Activated CD4-positive, alpha-beta T cell treated with anti-CD3 and anti-CD28 coated beads, Interleukin-2, amount 50 U/mL, for 4 hours (primary cell): ENCODE data around the gene MGAT5.

Experiments
- DNase-seq, 2 experiments: peaks; one replicate each; pipeline ENCODE4 v3.0.0-alpha.2; 2020

The MGAT5 gene

DNA sequence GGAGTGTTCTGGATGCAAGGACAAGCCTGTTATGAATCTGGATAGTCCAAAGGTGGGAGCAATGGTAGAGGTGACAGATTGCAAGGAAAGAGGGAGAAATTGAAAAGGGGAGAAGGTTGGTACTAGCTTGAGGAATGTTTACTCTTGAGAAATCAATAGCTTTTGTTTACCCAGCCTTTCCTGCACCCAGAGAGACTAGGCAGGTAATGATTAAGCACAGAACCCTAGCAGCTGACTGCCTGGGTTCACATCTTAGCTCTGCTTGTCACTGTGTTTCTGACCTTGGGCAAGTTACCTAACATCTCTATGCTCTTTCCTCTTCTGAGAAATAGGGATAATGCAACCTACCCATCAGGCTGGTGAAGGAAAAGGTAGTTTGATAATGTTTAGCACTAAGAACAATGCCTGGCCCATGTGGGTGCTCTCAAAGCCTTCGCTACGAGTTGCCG lies 178.6 kb downstream of the MGAT5 start:
- DNase-seq: no peak

GRCh38 chr2:134433469-134433868 lies 179.6 kb downstream of the MGAT5 start:
- no peak for DNase-seq

GRCh38 chr2:134433979-134434378 lies 180.1 kb downstream of the MGAT5 start:
- no peak for DNase-seq

- no peak for DNase-seq
Measured at GRCh38 chr2:134435505-134435904, 181.6 kb downstream of the MGAT5 start.

- no peak for DNase-seq
Measured at GRCh38 chr2:134435936-134436335, 182.1 kb downstream of the MGAT5 start.

DNA sequence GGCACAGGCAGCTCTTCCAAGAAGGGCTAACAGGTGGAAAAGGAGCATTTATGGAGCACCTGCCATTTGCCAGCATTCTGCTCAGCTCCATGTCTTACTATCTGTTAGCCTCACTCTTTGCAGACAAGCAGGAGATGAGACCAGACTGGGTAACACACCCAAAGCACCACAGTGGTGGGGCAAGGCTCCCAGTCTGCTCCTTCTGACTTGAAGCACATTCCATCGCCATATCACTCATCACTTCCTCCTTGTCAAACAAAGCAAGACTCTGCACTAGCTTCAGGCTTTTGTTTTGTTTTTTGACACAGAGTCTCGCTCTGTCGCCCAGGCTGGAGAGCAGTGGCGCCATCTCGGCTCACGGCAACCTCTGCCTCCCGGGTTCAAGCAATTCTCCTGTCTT lies 182.8 kb downstream of the MGAT5 start:
- DNase-seq: no peak

- DNase-seq: no peak
Measured at GRCh38 chr2:134438371-134438770, 184.5 kb downstream of the MGAT5 start.

- no peak for DNase-seq
Measured at GRCh38 chr2:134440336-134440909, 186.6 kb downstream of the MGAT5 start.

DNA sequence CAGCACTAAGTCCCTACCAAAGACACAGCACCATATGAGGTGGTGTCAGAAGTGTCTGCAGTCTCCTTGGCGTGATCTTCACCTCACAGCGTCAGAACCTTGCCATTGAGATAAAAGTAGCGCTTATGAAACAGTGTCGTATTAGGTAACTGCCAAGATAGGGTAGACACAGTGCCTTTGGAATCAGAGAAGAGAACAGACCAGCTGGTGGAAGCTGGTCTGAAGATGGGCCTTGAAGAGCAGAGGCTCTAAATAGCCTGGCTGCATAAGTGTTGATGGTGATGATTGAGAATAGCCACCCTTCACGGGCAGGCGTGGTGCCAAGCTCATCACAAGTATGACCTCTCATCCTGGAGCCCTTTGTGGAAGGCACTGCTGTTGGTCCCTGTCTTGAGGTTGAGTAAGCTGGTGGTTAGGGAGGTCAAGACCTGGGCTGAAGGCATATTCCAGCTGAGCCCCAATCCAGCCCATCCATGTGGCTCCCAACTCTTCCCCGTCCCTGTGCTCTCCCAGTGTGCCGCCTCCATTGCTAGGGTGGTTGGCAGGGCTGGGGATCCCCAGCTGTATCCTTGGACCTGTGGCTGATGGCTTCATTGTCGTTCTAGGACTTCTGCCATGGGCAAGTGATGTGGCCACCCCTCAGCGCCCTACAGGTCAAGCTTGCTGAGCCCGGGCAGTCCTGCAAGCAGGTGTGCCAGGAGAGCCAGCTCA lies 187.4 kb downstream of the MGAT5 start:
- no peak for DNase-seq

GRCh38 chr2:134443814-134444480 lies 190.1 kb downstream of the MGAT5 start:
- no peak for DNase-seq

DNA sequence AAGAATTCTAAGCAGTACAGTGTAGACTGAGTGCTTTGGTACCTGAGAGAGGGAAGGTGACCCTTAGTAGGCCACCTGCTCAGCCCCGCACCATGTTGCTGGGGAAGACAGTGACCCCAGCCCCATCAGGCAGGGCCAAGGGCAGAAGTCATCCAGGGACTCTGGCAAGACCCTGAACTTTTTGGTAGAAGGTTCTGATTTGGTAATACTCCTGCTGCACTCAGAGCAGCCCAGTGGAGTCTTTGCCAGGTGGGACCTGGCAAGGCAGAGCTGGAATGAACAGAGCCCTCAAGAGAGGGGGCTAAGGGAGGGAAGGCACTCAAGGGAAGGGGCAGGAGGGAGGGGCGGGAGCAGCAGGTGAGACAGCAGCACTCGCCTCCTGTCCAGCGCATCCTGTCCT lies 191.2 kb downstream of the MGAT5 start:
- no peak for DNase-seq

- DNase-seq: no peak
Measured at GRCh38 chr2:134445985-134446382, 192.1 kb downstream of the MGAT5 start.

GRCh38 chr2:134446383-134447017 lies 192.6 kb downstream of the MGAT5 start:
- no peak for DNase-seq

DNA sequence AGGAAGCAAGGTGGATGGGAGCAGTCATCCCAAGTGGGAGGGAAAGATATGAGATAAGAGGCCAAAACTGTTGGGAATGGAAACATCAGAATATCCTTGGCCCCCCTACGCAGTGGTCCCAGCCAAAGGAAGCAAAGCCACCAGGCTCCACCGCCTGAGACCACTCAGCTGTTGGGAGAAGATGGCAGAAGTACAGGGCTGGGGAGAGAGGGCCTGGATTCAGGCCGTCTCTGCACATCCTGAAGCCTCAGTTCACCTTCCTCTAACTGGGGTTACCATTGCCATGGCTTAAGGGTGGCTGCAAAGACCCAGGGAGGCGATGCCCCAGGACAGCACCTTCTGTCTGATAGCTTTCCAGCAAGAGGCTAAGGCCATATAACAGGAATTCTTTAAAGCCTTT lies 193.8 kb downstream of the MGAT5 start:
- DNase-seq: no peak

GRCh38 chr2:134448650-134449049 lies 194.8 kb downstream of the MGAT5 start:
- no peak for DNase-seq

- DNase-seq: no peak
Measured at GRCh38 chr2:134449157-134449556, 195.3 kb downstream of the MGAT5 start.

- no peak for DNase-seq
Measured at GRCh38 chr2:134449751-134450513, 196.1 kb downstream of the MGAT5 start.

DNA sequence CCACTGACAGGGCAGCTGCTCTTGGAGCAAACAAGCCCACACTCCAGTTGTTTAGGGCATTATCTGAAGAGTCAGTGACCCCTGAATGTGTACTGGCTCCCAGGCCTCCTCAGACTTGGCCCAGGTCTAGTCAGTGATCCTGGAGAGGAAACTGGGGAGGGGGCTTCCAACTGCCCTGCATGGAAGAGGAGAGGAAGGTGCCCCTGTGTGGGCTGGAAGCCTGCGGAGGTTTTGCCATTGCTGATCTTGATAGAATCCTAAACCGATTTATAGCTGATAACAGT lies 197.4 kb downstream of the MGAT5 start:
- DNase-seq: no peak

GRCh38 chr2:134452042-134452733 lies 198.3 kb downstream of the MGAT5 start:
- no peak for DNase-seq

DNA sequence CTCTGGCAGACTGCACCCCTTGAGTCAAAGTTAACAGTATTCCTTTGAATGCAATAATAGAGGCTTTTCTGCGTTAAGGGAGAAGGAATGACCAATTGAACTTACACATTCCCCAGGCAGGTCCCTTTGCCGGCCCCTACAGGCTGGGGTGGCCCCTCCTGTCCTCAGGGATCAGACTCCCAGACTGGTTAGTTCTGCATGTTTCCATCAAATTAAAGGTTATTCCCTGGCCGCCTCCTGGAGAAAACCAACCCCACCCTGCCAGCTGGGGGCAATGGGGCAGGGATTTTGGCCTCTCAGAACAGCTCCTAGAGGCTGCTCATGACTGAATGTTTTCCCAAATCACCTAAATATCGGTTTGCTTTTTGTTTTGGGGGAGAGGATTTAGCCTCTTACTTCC lies 199.6 kb downstream of the MGAT5 start:
- no peak for DNase-seq

GRCh38 chr2:134453973-134454372 lies 200.1 kb downstream of the MGAT5 start:
- no peak for DNase-seq

DNA sequence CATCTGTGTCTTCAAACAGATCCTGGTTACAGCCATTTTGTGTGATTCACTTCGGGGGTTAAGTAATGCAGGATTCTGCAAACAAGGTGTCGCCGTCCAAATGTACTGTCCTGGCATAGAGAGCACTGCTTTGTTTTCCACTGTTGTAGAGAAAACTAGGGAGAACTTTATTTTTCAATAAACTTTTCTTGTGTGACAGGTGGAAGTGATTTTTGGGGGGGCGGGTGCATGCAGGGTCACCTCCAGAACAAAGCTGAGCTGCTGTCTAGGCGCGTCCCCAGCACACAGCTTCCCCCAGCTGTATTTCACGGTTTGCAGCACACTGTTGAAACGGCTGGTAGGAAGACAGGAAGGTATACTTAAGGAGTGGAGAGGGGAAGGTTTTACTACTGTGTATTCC lies 200.6 kb downstream of the MGAT5 start:
- DNase-seq: no peak

GRCh38 chr2:134454931-134455330 lies 201.1 kb downstream of the MGAT5 start:
- DNase-seq: no peak
